Right lobe of liver (tissue), 6 donors: ENCODE measurements around the gene LITAF. TPM values are rescaled to one million over a fixed set of nuclear protein-coding genes. Genes with fewer than 3 reads are reported as not detected.

Source experiments
- ATAC-seq, 4 donors: fragments of 200-7000 bp; cut with Tn5 transposase; one replicate each; pipeline ENCODE4 v1.9.1; 2020; ENCODE audit warnings: mild to moderate bottlenecking in 4 of 4, moderate library complexity in 4 of 4
- DNase-seq, 3 donors: peaks; one replicate each; pipeline ENCODE4 v3.0.0-alpha.2; 2020
- H3K27ac ChIP-seq, 3 donors: fragments of 200-600 bp; one replicate each; pipeline ENCODE4 v1.8.0; 2022
- H3K27me3 ChIP-seq, 2 donors: fragments of 200-600 bp; one replicate each; pipeline ENCODE4 v1.8.0; 2022
- H3K36me3 ChIP-seq, 4 donors: fragments of 200-600 bp; sonication (generic) in 1 of 4; one replicate each; pipeline versions ENCODE4 v1.5.1 to v1.8.0; 2017 to 2022; ENCODE audit warnings: control low read depth in 1 of 4
- H3K4me1 ChIP-seq, 4 donors: fragments of 200-600 bp; sonication (generic) in 1 of 4; one replicate each; pipeline versions ENCODE4 v1.5.1 to v1.8.0; 2017 to 2022; ENCODE audit warnings: control low read depth in 1 of 4
- H3K4me3 ChIP-seq, 3 donors: fragments of 200-600 bp; one replicate each; pipeline ENCODE4 v1.8.0; 2022
- H3K9me3 ChIP-seq, 4 donors: fragments of 200-600 bp; sonication (generic) in 1 of 4; one replicate each; pipeline versions ENCODE4 v1.5.1 to v1.8.0; 2017 to 2022; ENCODE audit warnings: control low read depth in 1 of 4
- CTCF ChIP-seq, 4 donors: fragments of 200-600 bp in 3 of 4; fragments of 450-650 bp in 1 of 4; IDR thresholded peaks; one replicate each; pipeline versions ENCODE4 v1.5.1 to v1.8.0; 2016 to 2022; ENCODE audit warnings: antibody characterized with exemption in 4 of 4, mild to moderate bottlenecking in 2 of 4
- POLR2A ChIP-seq: fragments of 450-650 bp; IDR thresholded peaks from one replicate; pipeline ENCODE4 v1.6.1; 2017; ENCODE audit warnings: antibody characterized with exemption, mild to moderate bottlenecking
- WGBS: methylation state at CpG from one replicate; pipeline ENCODE4 v1.1.6; 2018; ENCODE audit warnings: low coverage, low lambda C conversion rate; ENCODE audit not compliant: insufficient coverage; ENCODE audit errors: missing lambda C conversion rate; 5-methylcytosine and 5-hydroxymethylcytosine counted together
- intact Hi-C, 2 donors: fragments of 100-400 bp; cut with DNase I; formaldehyde crosslinking; loops; one replicate each; pipeline versions ENCODE4 v1.11.2 to v1.14.1; 2022
- total RNA-seq, 6 experiments: library from RNA; depleted of rRNA in 2 of 6; stranded (reverse); fragments of >200 nt in 2 of 6; fragmentation: NEBNext Ultra II Directional in 3 of 6; extraction: Animal tissue kit (Norgen Biotek cat#: 25700) in 3 of 6; gene quantifications; one replicate each; pipeline versions ENCODE4 v1.1.0 to v1.2.4, GENCODE V29; 2016 to 2023
- donor health status: DM: no; HTN: yes; CAD: no.
- donor health status: DM: no; HTN: no; CAD: no.
- donor health status: DM: no; HTN: no; CAD: no.
- donor health status: DM: no; HTN: yes; CAD: no.
- donor health status: DM: no; HTN: yes; CAD: no.

Gene LITAF
- total RNA-seq, 6 experiments from 2014 or later = 43.7 to 148 (median 59.1) TPM

- DNase-seq (no peak), ATAC-seq (no peak)
- no peaks in the 10 kb centered on the region for H3K27me3 ChIP-seq
- H3K9me3 ChIP-seq = no peaks in the 10 kb centered on the region
- WGBS = 81% methylated on average over 6 of the region's 6 CpGs
- H3K27ac ChIP-seq = no peak overlapping the region
- H3K4me3 ChIP-seq = no peak overlapping the region
- intact Hi-C loops = no loop called here
- TF ChIP-seq POLR2A = no peak
- no peak for TF ChIP-seq CTCF (IDR thresholded peaks at IDR 0.05)
- no peaks in the 10 kb centered on the region for H3K4me1 ChIP-seq
- no peaks in the 10 kb centered on the region for H3K36me3 ChIP-seq
These were observed 47.6 kb upstream of the LITAF start for GRCh38 chr16:11634312-11634711.

GRCh38 chr16:11633113-11633512 is 46.4 kb upstream of the LITAF start:
- WGBS = 71% methylated on average over 1 of the region's 3 CpGs

DNA sequence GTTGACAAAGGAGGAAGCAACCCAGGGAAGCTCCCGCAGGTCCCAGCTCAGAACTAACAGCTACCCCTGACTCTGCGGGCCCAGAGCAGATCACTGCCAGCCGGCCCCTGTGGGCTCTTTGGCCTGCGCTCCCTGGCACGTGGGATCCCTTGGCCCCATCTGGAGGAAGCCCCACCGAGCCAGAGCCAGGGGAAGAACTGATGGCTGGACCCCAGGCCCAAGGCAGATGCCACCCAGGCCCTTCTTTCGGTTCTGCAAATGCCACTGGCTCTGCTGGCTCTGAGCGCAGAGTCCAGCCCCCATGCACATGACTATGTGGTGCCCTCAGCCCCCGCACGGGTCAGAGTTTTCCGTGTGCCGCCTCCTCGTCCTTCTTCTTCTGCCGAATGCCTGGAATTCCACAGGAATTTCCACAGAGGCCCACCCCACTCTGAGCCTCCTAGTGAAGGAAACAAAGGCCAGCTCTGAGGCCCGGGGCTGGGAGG is 45.8 kb upstream of the LITAF start:
- intact Hi-C loops = no loop called here
- DNase-seq (peak in 2 of 3 donors; percentile 54 to 61), ATAC-seq (peak; percentile 60 to 67 (median 63))
- H3K27ac ChIP-seq = peak overlapping the region in 1 of 3 donors; percentile 10
- H3K27me3 ChIP-seq = no peaks in the 10 kb centered on the region
- H3K4me3 ChIP-seq = no peak overlapping the region
- no peaks in the 10 kb centered on the region for H3K4me1 ChIP-seq
- H3K36me3 ChIP-seq = no peaks in the 10 kb centered on the region
- WGBS = 65% methylated on average over 4 of the region's 15 CpGs
- TF ChIP-seq POLR2A (peak; percentile 32), CTCF (IDR thresholded peaks at IDR 0.05) (no peak)
- no peaks in the 10 kb centered on the region for H3K9me3 ChIP-seq

More at GRCh38 chr16:11633113-11633512, 46.4 kb upstream of the LITAF start:
- no peaks in the 10 kb centered on the region for H3K9me3 ChIP-seq
- peak overlapping the region in 1 of 3 donors; percentile 10 for H3K27ac ChIP-seq
- H3K27me3 ChIP-seq = no peaks in the 10 kb centered on the region
- H3K36me3 ChIP-seq = no peaks in the 10 kb centered on the region
- H3K4me3 ChIP-seq = no peak overlapping the region
- ATAC-seq = no peak
- intact Hi-C loops = no loop called here
- TF ChIP-seq POLR2A (no peak), CTCF (IDR thresholded peaks at IDR 0.05) (no peak)
- H3K4me1 ChIP-seq = no peaks in the 10 kb centered on the region
- DNase-seq = no peak

DNA sequence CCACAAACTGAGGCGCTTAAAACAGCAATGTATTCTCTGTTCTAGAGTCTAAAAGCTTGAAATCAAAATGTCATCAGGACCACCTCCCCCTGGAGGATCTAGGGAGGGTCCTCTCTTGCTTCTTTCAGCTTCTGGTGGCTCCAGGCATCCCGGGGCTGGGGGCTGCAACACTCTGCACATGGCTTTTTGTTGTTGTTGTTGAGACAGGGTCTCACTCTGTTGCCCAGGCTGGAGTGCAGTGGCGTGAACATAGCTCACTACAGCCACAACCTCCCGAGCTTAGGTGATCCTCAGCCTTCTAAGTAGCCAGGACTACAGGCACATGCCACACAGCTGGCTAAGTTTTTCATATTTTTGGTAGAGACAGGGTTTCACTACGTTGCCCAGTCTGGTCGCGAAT is 44.5 kb upstream of the LITAF start:
- Histone ChIP-seq H3K27ac (no peak overlapping the region), H3K4me3 (no peak overlapping the region), H3K27me3 (no peaks in the 10 kb centered on the region), H3K9me3 (no peaks in the 10 kb centered on the region), H3K36me3 (no peaks in the 10 kb centered on the region), H3K4me1 (no peaks in the 10 kb centered on the region)
- ATAC-seq = no peak
- DNase-seq = no peak
- TF ChIP-seq POLR2A (no peak), CTCF (IDR thresholded peaks at IDR 0.05) (no peak)
- intact Hi-C loops = no loop called here
- 80% methylated on average over 1 of the region's 7 CpGs for WGBS

DNA sequence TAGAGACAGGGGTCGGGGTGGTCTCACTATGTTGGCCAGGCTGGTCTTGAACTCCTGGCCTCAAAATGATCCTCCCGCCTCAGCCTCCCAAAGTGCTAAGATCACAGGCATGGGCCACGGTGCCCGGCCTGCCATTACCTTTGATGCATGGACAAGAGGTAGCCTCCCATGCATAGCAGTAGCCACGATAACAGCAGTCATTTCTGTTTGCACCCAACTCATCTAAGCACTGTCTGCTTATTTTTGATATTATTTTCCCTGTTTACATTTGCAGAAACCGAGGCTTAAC is 44.0 kb upstream of the LITAF start:
- H3K27ac ChIP-seq = no peak overlapping the region
- H3K4me1 ChIP-seq = no peaks in the 10 kb centered on the region

More for the DNA sequence above, 44.0 kb upstream of the LITAF start:
- H3K4me3 ChIP-seq = no peak overlapping the region
- no peak for TF ChIP-seq CTCF (IDR thresholded peaks at IDR 0.05)
- no peak for TF ChIP-seq POLR2A
- no peaks in the 10 kb centered on the region for H3K27me3 ChIP-seq
- H3K9me3 ChIP-seq = no peaks in the 10 kb centered on the region
- 79% methylated on average over 6 of the region's 6 CpGs for WGBS
- no peak for ATAC-seq
- H3K36me3 ChIP-seq = no peaks in the 10 kb centered on the region
- intact Hi-C loops = no loop called here
- no peak for DNase-seq
